Stimulated activated CD8-positive, alpha-beta memory T cell treated with anti-CD3 and anti-CD28 coated beads, Interleukin-15, amount 100 ng/mL, for 48 hours (primary cell): Measurements from ENCODE around the gene KHDRBS1.
"Not testable (repeated sequence)": the region's sequence is repeated elsewhere in the genome, so short reads cannot be mapped to it uniquely, and the experiment has no call there.

ENCODE experiments used
- DNase-seq, 2 donors: peaks; one replicate each; pipeline ENCODE4 v3.0.0-alpha.2; 2020; ENCODE audit warnings: low read depth in 2 of 2

KHDRBS1 gene

GRCh38 chr1:32012709-32013385, 821 bp upstream of the KHDRBS1 start:
- DNase-seq = no peak

DNA sequence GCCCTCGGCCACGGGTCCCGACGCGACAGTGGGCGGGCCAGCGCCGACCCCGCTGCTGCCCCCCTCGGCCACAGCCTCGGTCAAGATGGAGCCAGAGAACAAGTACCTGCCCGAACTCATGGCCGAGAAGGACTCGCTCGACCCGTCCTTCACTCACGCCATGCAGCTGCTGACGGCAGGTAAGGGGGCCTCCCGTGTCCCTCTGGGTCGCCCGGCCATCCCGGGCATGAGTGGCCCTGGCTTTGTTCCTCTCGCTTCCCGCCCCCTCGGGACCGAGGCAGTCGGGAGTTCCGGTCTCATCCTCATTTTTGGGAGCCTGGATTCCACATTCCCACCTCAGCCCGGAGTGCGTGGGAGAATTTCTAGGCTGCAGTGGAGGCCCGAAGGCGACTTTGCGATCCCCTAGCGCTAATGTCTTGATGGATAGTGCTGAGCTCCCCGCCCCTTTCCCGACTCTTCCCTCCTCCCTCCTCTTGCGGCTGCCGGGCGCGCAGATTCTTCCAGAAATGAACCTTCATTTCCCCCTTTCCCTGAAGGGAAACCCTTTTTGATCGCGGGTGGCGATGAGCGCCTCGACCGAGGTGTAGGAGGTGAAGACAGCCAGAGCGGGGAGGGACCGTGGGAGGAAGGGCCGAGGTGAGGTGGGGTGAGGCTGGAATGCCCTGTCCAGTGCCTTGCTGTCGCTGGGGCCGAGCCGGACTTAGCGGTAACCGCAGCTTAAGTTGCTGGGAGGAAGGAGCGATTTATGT, 705 bp downstream of the KHDRBS1 start:
- peak; percentile 9 to 12 for DNase-seq

GRCh38 chr1:32014948-32015273, 1.2 kb downstream of the KHDRBS1 start:
- no peak for DNase-seq

- DNase-seq = no peak
Observed at GRCh38 chr1:32020339-32020738, 6.7 kb downstream of the KHDRBS1 start.

DNA sequence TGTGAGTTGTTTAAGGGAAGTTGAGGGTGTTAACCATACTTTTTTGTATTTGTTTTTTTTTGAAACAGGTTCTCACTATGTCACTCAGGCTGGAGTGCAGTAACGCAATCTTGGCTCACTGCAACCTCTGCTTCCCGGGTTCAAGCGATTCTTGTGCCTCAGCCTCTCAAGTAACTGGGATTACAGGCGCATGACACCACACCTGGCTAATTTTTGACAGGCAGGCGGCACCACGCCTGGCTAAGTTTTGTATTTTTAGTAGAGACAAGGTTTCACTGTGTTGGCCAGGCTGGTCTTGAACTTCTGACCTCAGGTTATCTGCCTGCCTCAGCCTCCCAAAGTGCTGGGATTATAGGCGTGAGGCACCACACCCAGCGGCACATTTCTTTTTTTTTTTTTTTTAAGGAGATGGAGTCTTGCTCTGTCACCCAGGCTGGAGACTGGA, 7.9 kb downstream of the KHDRBS1 start:
- not testable (repeated sequence) for DNase-seq

DNA sequence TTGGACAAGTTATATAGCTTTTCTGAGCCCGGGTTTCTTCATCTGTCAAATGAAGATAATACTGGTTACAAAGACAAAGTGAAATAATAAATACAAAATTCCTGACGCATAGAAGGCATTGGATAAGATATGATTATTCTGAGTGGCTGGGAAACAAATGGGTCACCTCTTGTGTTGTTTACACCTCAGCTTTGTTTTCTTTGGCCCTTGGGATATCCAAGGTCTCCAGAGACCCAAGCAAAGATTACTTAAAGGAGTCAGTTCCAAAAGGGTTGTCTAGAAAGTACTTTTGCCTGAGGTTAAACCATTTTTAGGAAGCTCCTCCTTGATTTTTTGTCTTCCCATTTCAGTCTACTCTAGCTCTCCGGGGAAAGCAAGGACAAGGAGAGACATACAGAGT, 9.7 kb downstream of the KHDRBS1 start:
- DNase-seq = no peak

DNA sequence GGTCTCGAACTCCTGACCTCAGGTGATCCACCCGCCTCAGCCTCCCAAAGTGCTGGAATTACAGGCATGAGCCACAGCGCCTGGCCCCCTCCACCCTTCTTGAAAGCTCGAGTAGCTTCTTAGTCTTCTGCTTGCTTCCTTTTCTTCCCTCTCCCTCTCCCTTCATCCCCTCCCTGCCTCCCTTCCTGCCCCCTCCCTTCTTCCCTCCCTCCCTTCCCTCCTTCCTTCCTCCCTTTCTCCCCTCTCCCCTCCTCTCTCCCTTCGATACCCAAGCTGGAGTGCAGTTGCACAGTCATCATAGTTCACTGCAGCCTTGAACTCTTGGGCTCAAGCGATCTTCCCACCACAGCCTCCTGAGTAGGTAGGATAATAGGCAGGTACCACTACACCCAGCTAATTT, 11.8 kb downstream of the KHDRBS1 start:
- DNase-seq = no peak

- no peak for DNase-seq
Observed at GRCh38 chr1:32028746-32029145, 15.1 kb downstream of the KHDRBS1 start.

GRCh38 chr1:32031578-32032274, 18.1 kb downstream of the KHDRBS1 start:
- DNase-seq = no peak

DNA sequence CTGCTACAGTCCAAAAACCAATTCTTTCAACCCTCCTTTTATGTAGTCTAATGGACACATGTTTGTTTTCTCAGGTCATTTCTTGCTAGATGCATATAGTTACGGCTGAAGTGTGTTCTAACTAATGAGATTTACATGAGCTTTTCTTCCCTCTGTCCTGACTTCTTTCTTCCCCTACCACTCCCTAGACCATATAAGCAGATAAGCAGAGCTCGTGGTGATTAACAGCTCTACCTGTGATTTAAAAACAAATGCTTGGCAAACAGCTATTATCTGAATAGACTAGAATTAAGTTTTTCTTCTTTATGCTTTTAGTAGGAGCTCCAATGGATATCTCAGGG, 18.6 kb downstream of the KHDRBS1 start:
- DNase-seq = no peak

GRCh38 chr1:32035119-32035518, 21.5 kb downstream of the KHDRBS1 start:
- DNase-seq = no peak

GRCh38 chr1:32040711-32041110, 27.0 kb downstream of the KHDRBS1 start:
- DNase-seq = no peak

DNA sequence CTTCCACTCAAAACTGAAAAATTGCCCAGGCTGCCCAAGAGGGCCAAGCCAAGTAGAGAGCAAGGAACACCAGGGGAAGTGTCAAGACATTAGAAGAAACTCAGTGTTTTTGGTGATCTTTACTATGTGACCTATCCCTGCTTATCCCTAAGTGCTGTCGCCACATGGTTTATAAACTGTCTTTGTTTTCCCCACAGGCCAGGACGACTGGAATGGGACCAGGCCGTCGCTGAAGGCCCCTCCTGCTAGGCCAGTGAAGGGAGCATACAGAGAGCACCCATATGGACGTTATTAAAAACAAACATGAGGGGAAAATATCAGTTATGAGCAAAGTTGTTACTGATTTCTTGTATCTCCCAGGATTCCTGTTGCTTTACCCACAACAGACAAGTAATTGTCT, 28.7 kb downstream of the KHDRBS1 start:
- DNase-seq = no peak

DNA sequence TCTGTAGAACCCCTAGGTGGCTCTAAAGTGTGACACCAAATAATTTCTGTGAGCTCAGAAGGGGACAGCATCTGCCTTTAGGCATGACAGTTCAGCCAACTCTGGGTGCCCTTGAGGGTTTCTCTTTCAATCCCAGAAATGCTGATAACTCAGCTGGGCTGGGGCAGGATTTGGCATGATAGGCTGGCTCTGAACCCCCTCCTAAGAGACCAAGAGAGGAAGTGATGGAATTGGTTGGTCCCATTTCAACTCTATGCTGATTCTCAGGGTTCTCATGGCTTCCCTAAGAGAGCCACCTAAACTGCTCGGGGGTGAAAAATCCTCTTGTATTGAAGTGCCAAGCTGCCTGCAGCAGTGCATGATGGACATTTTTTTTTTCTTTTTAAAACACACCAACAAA, 30.6 kb downstream of the KHDRBS1 start:
- no peak for DNase-seq

- DNase-seq = no peak
Observed at GRCh38 chr1:32045772-32046171, 32.1 kb downstream of the KHDRBS1 start.

DNA sequence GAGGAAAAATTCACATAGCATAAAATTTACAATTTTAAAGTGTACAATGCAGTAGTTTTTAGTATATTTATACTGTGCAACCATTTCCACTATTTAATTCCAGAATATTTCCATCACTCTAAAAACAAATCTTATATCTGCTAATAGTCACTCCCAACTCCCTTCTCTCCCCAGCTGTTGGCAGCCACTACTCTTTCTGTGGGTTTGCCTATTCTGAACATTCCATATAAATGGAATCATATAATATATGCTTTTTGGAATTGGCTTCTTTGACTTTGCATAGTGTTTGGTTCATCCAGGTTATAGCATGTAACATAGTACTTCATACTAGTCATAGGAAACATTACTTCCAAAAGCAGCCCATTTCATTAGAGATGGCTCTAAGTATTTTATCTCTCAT, 34.0 kb downstream of the KHDRBS1 start:
- DNase-seq = no peak

DNA sequence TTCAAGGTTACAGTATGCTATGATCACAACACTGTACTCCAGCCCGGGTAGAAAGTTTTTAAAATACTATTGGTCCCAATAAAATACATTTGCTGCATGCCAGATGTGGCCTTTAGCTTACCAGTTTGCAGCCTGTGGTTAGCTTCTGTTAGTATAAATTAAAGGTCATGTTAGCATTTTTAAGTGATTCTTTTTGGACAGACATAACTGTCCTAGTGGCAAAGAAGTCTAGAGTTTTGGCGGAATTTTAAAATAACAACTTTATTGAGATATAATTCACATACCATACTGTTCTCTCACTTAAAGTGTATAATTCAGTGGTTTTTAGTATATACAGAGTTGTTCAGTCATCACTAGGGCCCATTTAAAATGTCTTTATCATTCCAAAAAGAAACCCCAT, 34.8 kb downstream of the KHDRBS1 start:
- no peak for DNase-seq

DNA sequence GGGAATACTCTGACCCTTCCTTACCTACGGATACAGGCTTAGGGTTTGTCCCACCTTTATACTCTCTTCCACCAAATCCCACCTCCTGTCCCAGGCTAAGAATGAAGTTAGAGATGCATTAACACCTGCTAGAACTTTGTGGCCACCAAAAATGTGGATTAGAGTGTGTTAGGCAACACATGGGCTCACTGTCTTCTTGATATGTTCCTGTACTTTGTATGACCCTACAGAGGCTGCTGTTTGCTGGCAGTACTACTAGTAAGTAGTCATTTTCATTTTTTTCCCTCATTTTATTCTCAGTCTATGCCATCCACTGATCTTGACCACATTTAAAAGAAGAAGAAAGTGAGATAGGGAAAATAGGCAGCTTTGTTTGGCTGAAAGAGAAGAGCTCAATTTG, 38.0 kb downstream of the KHDRBS1 start:
- no peak for DNase-seq

- no peak for DNase-seq
Observed at GRCh38 chr1:32052887-32053286, 39.2 kb downstream of the KHDRBS1 start.

- no peak for DNase-seq
Observed at GRCh38 chr1:32055416-32055815, 41.7 kb downstream of the KHDRBS1 start.

GRCh38 chr1:32056598-32056997, 42.9 kb downstream of the KHDRBS1 start:
- DNase-seq = no peak

DNA sequence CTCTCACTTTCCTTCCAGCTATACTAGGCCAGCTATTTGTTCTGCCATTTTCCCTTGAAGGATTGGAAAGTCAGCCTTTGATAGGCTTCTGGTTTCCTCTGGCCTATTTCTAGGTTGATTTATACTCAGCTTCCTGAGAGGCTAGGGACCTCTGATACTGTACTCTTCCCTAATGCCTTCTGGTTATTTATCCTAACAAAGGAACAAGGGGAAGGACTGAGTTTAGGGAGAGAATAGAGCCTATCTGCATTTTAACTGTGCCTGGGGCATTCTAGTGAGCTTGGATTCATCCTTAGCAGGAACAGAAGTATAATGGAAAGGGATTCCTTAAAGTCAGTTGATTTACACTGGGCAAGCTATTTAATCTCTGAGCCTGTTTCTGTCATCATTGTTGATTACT, 47.2 kb downstream of the KHDRBS1 start:
- DNase-seq = no peak

- DNase-seq = no peak
Observed at GRCh38 chr1:32062867-32063230, 49.2 kb downstream of the KHDRBS1 start.
